T-helper 2 cell treated with Interferon-gamma antibody and Interleukin-4, amounts not matched to agents 100 ng/mL and 5 ng/mL, for 36 hours (primary cell): ENCODE results near the gene DCAF10. TPM values are rescaled to one million over a fixed set of nuclear protein-coding genes. Genes with fewer than 3 reads are reported as not detected.
"Not testable (repeated sequence)": the region's sequence is repeated elsewhere in the genome, so short reads cannot be mapped to it uniquely, and the experiment has no call there.

ENCODE experiments used
- intact Hi-C: fragments of 100-400 bp; cut with micrococcal nuclease; formaldehyde crosslinking; loops from one replicate; pipeline ENCODE4 v1.15.1; 2023
- total RNA-seq: library from RNA; stranded (reverse); gene quantifications from 2 replicates; pipeline ENCODE4 v1.2.3, GENCODE V29; 2022

DCAF10 gene
- total RNA-seq: 16.7 and 18.1 TPM in 2 replicates

- intact Hi-C loops: loop anchor here (1.0 to 5.0 kb wide), 5 partner anchors 15 to 333 kb away; partner anchors contain the start of genes EXOSC3, SHB, TRMT10B and ZBTB5
These were observed at the start of gene DCAF10 for GRCh38 chr9:37800631-37801286. Gene DCAF10, plus strand, starts transcription at chr9:37800797. Its CDS starts 70 bp downstream, at chr9:37800867.

GRCh38 chr9:37751186-37751585 is 49.4 kb upstream of the DCAF10 start:
- intact Hi-C loops: loop anchor here (5.0 kb wide), 2 partner anchors 159 to 284 kb away; partner anchors contain the start of genes TOMM5 and ZBTB5

- intact Hi-C loops: loop anchor here (2.0 to 5.0 kb wide), 3 partner anchors 49 to 284 kb away; partner anchors contain the start of genes DCAF10, TOMM5 and ZBTB5
These were observed 48.9 kb upstream of the DCAF10 start for GRCh38 chr9:37751704-37752103.

- intact Hi-C loops: loop anchor here (2.0 to 5.0 kb wide), 3 partner anchors 49 to 285 kb away; partner anchors contain the start of genes DCAF10, TOMM5 and ZBTB5
These were observed 48.5 kb upstream of the DCAF10 start for GRCh38 chr9:37752112-37752511.

GRCh38 chr9:37752642-37753488 is 47.7 kb upstream of the DCAF10 start:
- intact Hi-C loops: loop anchor here (1.0 to 5.0 kb wide), 5 partner anchors 32 to 286 kb away; partner anchors contain the start of genes DCAF10, EXOSC3, SLC25A51 and TOMM5

- intact Hi-C loops: loop anchor here (1.0 to 5.0 kb wide), 5 partner anchors 32 to 286 kb away; partner anchors contain the start of genes DCAF10, EXOSC3, SLC25A51 and TOMM5
These were observed 47.0 kb upstream of the DCAF10 start, which contains the start of gene TRMT10B for GRCh38 chr9:37753489-37754190. Gene TRMT10B, plus strand, starts transcription at chr9:37753805. Its CDS starts 8,127 bp downstream, at chr9:37761932.

- intact Hi-C loops: no loop called here
These were observed 41.9 kb upstream of the DCAF10 start for GRCh38 chr9:37758747-37759146.

- intact Hi-C loops: no loop called here
These were observed 40.0 kb upstream of the DCAF10 start for GRCh38 chr9:37760416-37761161.

- intact Hi-C loops: no loop called here
These were observed 39.1 kb upstream of the DCAF10 start for GRCh38 chr9:37761511-37761910.

- intact Hi-C loops: not testable (repeated sequence)
These were observed 35.3 kb upstream of the DCAF10 start for GRCh38 chr9:37765263-37765662.

- intact Hi-C loops: no loop called here
These were observed 31.3 kb upstream of the DCAF10 start for GRCh38 chr9:37769306-37769705.

GRCh38 chr9:37769995-37770394 is 30.6 kb upstream of the DCAF10 start:
- intact Hi-C loops: no loop called here

GRCh38 chr9:37775216-37775919 is 25.2 kb upstream of the DCAF10 start:
- intact Hi-C loops: no loop called here

- intact Hi-C loops: no loop called here
These were observed 24.3 kb upstream of the DCAF10 start for GRCh38 chr9:37776328-37776727.

GRCh38 chr9:37778534-37778933 is 22.1 kb upstream of the DCAF10 start:
- intact Hi-C loops: no loop called here

- intact Hi-C loops: no loop called here
These were observed 16.3 kb upstream of the DCAF10 start for GRCh38 chr9:37784291-37784615.

GRCh38 chr9:37784616-37785483 is 15.7 kb upstream of the DCAF10 start, which contains the start of gene EXOSC3:
Gene EXOSC3, minus strand, starts transcription at chr9:37785064. Its CDS starts 20 bp downstream, at chr9:37785044.
- intact Hi-C loops: loop anchor here (1.0 to 5.0 kb wide), 4 partner anchors 15 to 193 kb away; partner anchors contain the start of genes DCAF10, SLC25A51, TOMM5 and TRMT10B

- intact Hi-C loops: loop anchor here (5.0 kb wide), 1 partner anchor 195 kb away; the partner anchor contains the start of gene TOMM5
These were observed 13.5 kb upstream of the DCAF10 start for GRCh38 chr9:37787059-37787458.
